Esophagus muscularis mucosa (tissue), 3 donors: ENCODE results near the gene ARHGAP6.

Experiments used
- POLR2AphosphoS5 ChIP-seq, 2 donors: sonication (generic); formaldehyde crosslinking; IDR thresholded peaks; one replicate each; pipeline ENCODE4 v1.6.1; 2017; ENCODE audit warnings: antibody characterized with exemption in 2 of 2
- TF ChIP-seq, protein P1 (sequence below), 3 experiments: fragments of 200-600 bp in 2 of 3; fragments of 450-650 bp in 1 of 3; sonication (generic) in 2 of 3; IDR thresholded peaks; one replicate each; pipeline ENCODE4 v1.5.1; 2017 to 2019; ENCODE audit warnings: antibody characterized with exemption in 3 of 3, mild to moderate bottlenecking in 2 of 3, moderate library complexity in 1 of 3

DNA sequence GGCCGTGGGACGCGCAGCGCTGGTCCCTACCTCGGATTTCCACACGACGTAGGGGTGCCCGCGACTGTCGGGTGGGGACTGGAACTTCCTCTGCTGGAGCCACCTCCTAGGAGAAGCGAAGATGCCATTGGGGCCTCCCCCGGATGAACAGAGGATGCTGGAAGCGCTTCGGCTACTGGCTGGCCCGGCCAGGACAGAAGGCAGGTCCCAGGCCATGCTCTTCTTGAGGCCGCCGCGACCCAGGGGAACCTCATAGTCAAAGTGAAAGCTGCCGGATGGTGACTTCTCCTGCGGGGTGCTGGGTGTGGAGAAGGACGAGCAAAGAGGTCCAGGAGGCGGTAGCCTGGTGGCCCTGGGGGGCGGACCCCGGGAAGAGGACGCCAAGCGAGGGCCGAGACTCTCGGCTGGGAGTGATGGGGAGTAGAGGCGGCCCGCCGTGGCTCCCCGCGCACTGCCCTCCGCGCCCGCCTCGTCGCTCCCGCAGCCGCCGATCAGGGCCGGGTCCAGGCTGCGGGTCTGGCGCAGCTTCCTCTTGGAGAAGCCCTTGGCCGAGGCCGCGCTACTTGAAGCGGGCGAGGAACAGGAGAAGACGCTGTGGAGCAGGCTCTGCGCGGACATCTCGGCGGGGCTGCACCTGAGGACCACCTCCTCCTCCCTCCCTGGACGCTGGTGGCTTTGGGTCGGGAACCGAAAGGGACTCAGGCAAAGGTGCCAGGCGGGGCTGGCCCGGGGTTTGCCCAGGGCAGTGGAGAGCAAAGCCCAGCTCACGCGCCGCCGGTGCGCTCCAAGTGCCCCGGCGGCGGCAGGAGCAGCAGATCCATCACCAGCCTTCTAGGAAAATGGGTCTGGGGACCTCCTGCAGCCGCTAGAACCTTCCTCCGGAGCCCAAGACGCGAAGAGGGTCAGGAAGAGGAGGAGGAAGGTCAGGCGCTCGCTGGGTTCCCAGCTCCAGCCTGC is 1.2 kb downstream of the ARHGAP6 start:
- TF ChIP-seq, protein P1, sequence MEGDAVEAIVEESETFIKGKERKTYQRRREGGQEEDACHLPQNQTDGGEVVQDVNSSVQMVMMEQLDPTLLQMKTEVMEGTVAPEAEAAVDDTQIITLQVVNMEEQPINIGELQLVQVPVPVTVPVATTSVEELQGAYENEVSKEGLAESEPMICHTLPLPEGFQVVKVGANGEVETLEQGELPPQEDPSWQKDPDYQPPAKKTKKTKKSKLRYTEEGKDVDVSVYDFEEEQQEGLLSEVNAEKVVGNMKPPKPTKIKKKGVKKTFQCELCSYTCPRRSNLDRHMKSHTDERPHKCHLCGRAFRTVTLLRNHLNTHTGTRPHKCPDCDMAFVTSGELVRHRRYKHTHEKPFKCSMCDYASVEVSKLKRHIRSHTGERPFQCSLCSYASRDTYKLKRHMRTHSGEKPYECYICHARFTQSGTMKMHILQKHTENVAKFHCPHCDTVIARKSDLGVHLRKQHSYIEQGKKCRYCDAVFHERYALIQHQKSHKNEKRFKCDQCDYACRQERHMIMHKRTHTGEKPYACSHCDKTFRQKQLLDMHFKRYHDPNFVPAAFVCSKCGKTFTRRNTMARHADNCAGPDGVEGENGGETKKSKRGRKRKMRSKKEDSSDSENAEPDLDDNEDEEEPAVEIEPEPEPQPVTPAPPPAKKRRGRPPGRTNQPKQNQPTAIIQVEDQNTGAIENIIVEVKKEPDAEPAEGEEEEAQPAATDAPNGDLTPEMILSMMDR (IDR thresholded peaks at IDR 0.05), result no peak
- no peak for TF ChIP-seq POLR2AphosphoS5 (IDR thresholded peaks at IDR 0.05)
